Colonic mucosa (tissue), 4 donors: ENCODE results near the gene LMOD2. TPM values are rescaled to one million over a fixed set of nuclear protein-coding genes. Genes with fewer than 3 reads are reported as not detected.

Experiments used
- DNase-seq: peaks from one replicate; pipeline ENCODE4 v3.0.0-alpha.2; 2020
- H3K27ac ChIP-seq: fragments of 200-600 bp; one replicate; pipeline ENCODE4 v1.8.0; 2021
- H3K27me3 ChIP-seq: fragments of 200-600 bp; one replicate; pipeline ENCODE4 v1.8.0; 2021
- H3K36me3 ChIP-seq: fragments of 200-600 bp; one replicate; pipeline ENCODE4 v1.8.0; 2021
- H3K4me1 ChIP-seq: fragments of 200-600 bp; one replicate; pipeline ENCODE4 v1.8.0; 2021; ENCODE audit warnings: mild to moderate bottlenecking
- H3K4me3 ChIP-seq: fragments of 200-600 bp; one replicate; pipeline ENCODE4 v1.8.0; 2021
- H3K9ac ChIP-seq, 2 donors: one replicate each; pipeline ENCODE4 v1.7.0; 2013; ENCODE audit warnings: control low read depth in 2 of 2, low read depth in 2 of 2, low read length in 2 of 2
- H3K9me3 ChIP-seq: fragments of 200-600 bp; one replicate; pipeline ENCODE4 v1.8.0; 2021
- CTCF ChIP-seq: fragments of 200-600 bp; IDR thresholded peaks from one replicate; pipeline ENCODE4 v1.8.0; 2022; ENCODE audit warnings: antibody characterized with exemption, mild to moderate bottlenecking
- intact Hi-C: fragments of 100-400 bp; cut with DNase I; formaldehyde crosslinking; loops from one replicate; pipeline ENCODE4 v1.14.1; 2022
- total RNA-seq, 2 donors: library from RNA; stranded (reverse); fragmentation: NEBNext Ultra II Directional in 1 of 2; extraction: Animal tissue kit (Norgen Biotek cat#: 25700) in 1 of 2; gene quantifications; one replicate each; pipeline ENCODE4 v1.2.1, GENCODE V29; 2021
- donor health status: healthy.
- donor health status: DM: no; HTN: no; CAD: no.
- donor health status: DM: no; HTN: no; CAD: no.

LMOD2 gene
- total RNA-seq, 2 donors from 2014 or later, result not detected

GRCh38 chr7:123679614-123680013 lies 23.9 kb downstream of the LMOD2 start:
- intact Hi-C loops, result loop anchor here (5.0 to 10.0 kb wide), 3 partner anchors 55 to 188 kb away; no protein-coding TSS in a partner anchor

GRCh38 chr7:123680580-123680979 lies 24.9 kb downstream of the LMOD2 start:
- intact Hi-C loops, result loop anchor here (5.0 to 10.0 kb wide), 3 partner anchors 54 to 187 kb away; no protein-coding TSS in a partner anchor
- Histone ChIP-seq H3K36me3 (no peaks in the 10 kb centered on the region), H3K27me3 (no peaks in the 10 kb centered on the region), H3K4me1 (no peaks in the 10 kb centered on the region), H3K9ac (no peak overlapping the region), H3K27ac (no peak overlapping the region), H3K4me3 (no peak overlapping the region), H3K9me3 (no peaks in the 10 kb centered on the region)
- no peak for TF ChIP-seq CTCF
- DNase-seq, result no peak

More at GRCh38 chr7:123679614-123680013, 23.9 kb downstream of the LMOD2 start:
- Histone ChIP-seq H3K4me3 (no peak overlapping the region), H3K36me3 (no peaks in the 10 kb centered on the region), H3K27me3 (no peaks in the 10 kb centered on the region), H3K9me3 (no peaks in the 10 kb centered on the region), H3K9ac (no peak overlapping the region), H3K27ac (no peak overlapping the region), H3K4me1 (no peaks in the 10 kb centered on the region)
- DNase-seq, result no peak
- TF ChIP-seq CTCF, result no peak

- TF ChIP-seq CTCF, result no peak
- no peaks in the 10 kb centered on the region for H3K9me3 ChIP-seq
- no peaks in the 10 kb centered on the region for H3K36me3 ChIP-seq
- H3K27ac ChIP-seq, result no peak overlapping the region
- no peak overlapping the region for H3K9ac ChIP-seq
- no peaks in the 10 kb centered on the region for H3K4me1 ChIP-seq
- DNase-seq, result no peak
- no peaks in the 10 kb centered on the region for H3K27me3 ChIP-seq
- no peak overlapping the region for H3K4me3 ChIP-seq
- intact Hi-C loops, result loop anchor here (5.0 to 10.0 kb wide), 3 partner anchors 53 to 186 kb away; no protein-coding TSS in a partner anchor
These were observed 25.9 kb downstream of the LMOD2 start for GRCh38 chr7:123681561-123681960.

GRCh38 chr7:123682690-123683089 lies 27.0 kb downstream of the LMOD2 start:
- H3K27ac ChIP-seq, result no peak overlapping the region
- intact Hi-C loops, result loop anchor here (5.0 to 10.0 kb wide), 3 partner anchors 52 to 185 kb away; no protein-coding TSS in a partner anchor
- H3K36me3 ChIP-seq, result no peaks in the 10 kb centered on the region
- H3K27me3 ChIP-seq, result no peaks in the 10 kb centered on the region
- H3K9me3 ChIP-seq, result no peaks in the 10 kb centered on the region
- TF ChIP-seq CTCF, result peak; percentile 48
- no peaks in the 10 kb centered on the region for H3K4me1 ChIP-seq
- no peak overlapping the region for H3K9ac ChIP-seq
- peak; percentile 36 for DNase-seq
- no peak overlapping the region for H3K4me3 ChIP-seq

GRCh38 chr7:123687161-123687560 lies 31.5 kb downstream of the LMOD2 start:
- Histone ChIP-seq H3K36me3 (no peaks in the 10 kb centered on the region), H3K27ac (no peak overlapping the region), H3K4me3 (no peak overlapping the region), H3K27me3 (no peaks in the 10 kb centered on the region), H3K4me1 (no peaks in the 10 kb centered on the region), H3K9me3 (no peaks in the 10 kb centered on the region), H3K9ac (no peak overlapping the region)
- intact Hi-C loops, result loop anchor here (10.0 kb wide), 1 partner anchor 48 kb away; no protein-coding TSS in a partner anchor
- no peak for TF ChIP-seq CTCF
- DNase-seq, result no peak
